ENCODE data around the gene MYO18B. TPM values are rescaled to one million over a fixed set of nuclear protein-coding genes. Genes with fewer than 3 reads are reported as not detected.

MYO18B gene
- total RNA-seq, 1 donor from 2014 or later: 0.07 TPM

GRCh38 chr22:26056455-26057200 lies 314.6 kb downstream of the MYO18B start:
- H3K9ac ChIP-seq (ENCODE audit: low read length): no peak overlapping the region

GRCh38 chr22:26057731-26058130 lies 315.7 kb downstream of the MYO18B start:
- TF ChIP-seq, protein P1, sequence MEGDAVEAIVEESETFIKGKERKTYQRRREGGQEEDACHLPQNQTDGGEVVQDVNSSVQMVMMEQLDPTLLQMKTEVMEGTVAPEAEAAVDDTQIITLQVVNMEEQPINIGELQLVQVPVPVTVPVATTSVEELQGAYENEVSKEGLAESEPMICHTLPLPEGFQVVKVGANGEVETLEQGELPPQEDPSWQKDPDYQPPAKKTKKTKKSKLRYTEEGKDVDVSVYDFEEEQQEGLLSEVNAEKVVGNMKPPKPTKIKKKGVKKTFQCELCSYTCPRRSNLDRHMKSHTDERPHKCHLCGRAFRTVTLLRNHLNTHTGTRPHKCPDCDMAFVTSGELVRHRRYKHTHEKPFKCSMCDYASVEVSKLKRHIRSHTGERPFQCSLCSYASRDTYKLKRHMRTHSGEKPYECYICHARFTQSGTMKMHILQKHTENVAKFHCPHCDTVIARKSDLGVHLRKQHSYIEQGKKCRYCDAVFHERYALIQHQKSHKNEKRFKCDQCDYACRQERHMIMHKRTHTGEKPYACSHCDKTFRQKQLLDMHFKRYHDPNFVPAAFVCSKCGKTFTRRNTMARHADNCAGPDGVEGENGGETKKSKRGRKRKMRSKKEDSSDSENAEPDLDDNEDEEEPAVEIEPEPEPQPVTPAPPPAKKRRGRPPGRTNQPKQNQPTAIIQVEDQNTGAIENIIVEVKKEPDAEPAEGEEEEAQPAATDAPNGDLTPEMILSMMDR (IDR thresholded peaks at IDR 0.05; ENCODE audit: insufficient read depth, low read depth, low read length): no peak
- TF ChIP-seq EZH2 (IDR thresholded peaks at IDR 0.05; ENCODE audit: insufficient read depth, low read length): no peak
- H3K4me1 Mint-ChIP-seq (ENCODE audit: low read depth, unreplicated experiment): no peaks in the 10 kb centered on the region
- no peaks in the 10 kb centered on the region for H3K9me3 ChIP-seq (ENCODE audit: insufficient read depth, low read depth, low read length)

More at GRCh38 chr22:26056455-26057200, 314.6 kb downstream of the MYO18B start:
- Histone ChIP-seq H3K4me2 (ENCODE audit: low read length) (no peak overlapping the region), H3K4me1 (ENCODE audit: insufficient read depth, low read length) (no peaks in the 10 kb centered on the region), H3K4me3 (ENCODE audit: insufficient read depth, low read depth, low read length) (no peak overlapping the region), H3K36me3 (ENCODE audit: insufficient read depth, low read length) (no peaks in the 10 kb centered on the region), H4K20me1 (ENCODE audit: insufficient read depth, low read length) (no peaks in the 10 kb centered on the region), H3K79me2 (ENCODE audit: insufficient read depth, low read length) (no peaks in the 10 kb centered on the region), H3K27ac (ENCODE audit: low read depth, low read length) (no peak overlapping the region), H3K27me3 (ENCODE audit: insufficient read depth, low read length) (no peaks in the 10 kb centered on the region), H2AFZ (ENCODE audit: low read depth, low read length) (no peak overlapping the region), H3K9me3 (ENCODE audit: insufficient read depth, low read depth, low read length) (no peaks in the 10 kb centered on the region)
- no peak for TF ChIP-seq EZH2 (IDR thresholded peaks at IDR 0.05; ENCODE audit: insufficient read depth, low read length)
- TF ChIP-seq, protein P1 (IDR thresholded peaks at IDR 0.05; ENCODE audit: insufficient read depth, low read depth, low read length): no peak
- Mint-ChIP-seq H3K4me3 (ENCODE audit: unreplicated experiment) (no peak overlapping the region), H3K36me3 (ENCODE audit: low read depth, unreplicated experiment) (no peaks in the 10 kb centered on the region), H3K4me1 (ENCODE audit: low read depth, unreplicated experiment) (no peaks in the 10 kb centered on the region), H3K27ac (ENCODE audit: unreplicated experiment) (no peak overlapping the region), H3K9me3 (ENCODE audit: unreplicated experiment) (no peaks in the 10 kb centered on the region), H3K27me3 (ENCODE audit: low read depth, unreplicated experiment) (peaks cover 28% of the 10 kb centered on the region)
- DNase-seq (ENCODE audit: low read depth) (no peak), FAIRE-seq (no peak)

DNA sequence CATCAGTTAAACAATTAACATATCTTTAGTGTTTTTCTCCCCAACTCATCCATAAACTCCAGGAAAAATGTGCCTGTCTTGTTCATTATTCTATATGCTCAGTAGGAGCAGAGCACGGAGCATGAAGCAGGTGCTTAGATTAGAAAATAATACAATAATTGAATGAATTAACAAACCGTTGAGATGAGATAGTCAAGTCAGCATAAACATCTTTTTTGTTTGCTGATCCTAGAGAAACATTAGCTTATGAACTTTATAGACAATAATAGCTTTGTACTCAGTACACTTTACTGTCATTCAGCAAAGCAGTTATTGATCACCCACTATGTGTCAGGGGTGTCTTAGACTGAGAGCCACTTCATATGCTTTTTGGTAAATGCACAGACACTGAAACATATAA lies 322.1 kb downstream of the MYO18B start:
- FAIRE-seq: no peak
- Histone ChIP-seq H3K9ac (ENCODE audit: low read length) (no peak overlapping the region), H3K4me1 (ENCODE audit: insufficient read depth, low read length) (no peaks in the 10 kb centered on the region), H3K27me3 (ENCODE audit: insufficient read depth, low read length) (no peaks in the 10 kb centered on the region), H3K4me2 (ENCODE audit: low read length) (no peak overlapping the region), H2AFZ (ENCODE audit: low read depth, low read length) (no peak overlapping the region), H4K20me1 (ENCODE audit: insufficient read depth, low read length) (no peaks in the 10 kb centered on the region), H3K79me2 (ENCODE audit: insufficient read depth, low read length) (no peaks in the 10 kb centered on the region), H3K36me3 (ENCODE audit: insufficient read depth, low read length) (no peaks in the 10 kb centered on the region), H3K27ac (ENCODE audit: low read depth, low read length) (no peak overlapping the region), H3K9me3 (ENCODE audit: insufficient read depth, low read depth, low read length) (no peaks in the 10 kb centered on the region), H3K4me3 (ENCODE audit: insufficient read depth, low read depth, low read length) (no peak overlapping the region)
- no peak for TF ChIP-seq EZH2 (IDR thresholded peaks at IDR 0.05; ENCODE audit: insufficient read depth, low read length)
- TF ChIP-seq, protein P1 (IDR thresholded peaks at IDR 0.05; ENCODE audit: insufficient read depth, low read depth, low read length): no peak
- DNase-seq (ENCODE audit: low read depth): no peak
- Mint-ChIP-seq H3K27me3 (ENCODE audit: low read depth, unreplicated experiment) (peaks cover 2% of the 10 kb centered on the region), H3K36me3 (ENCODE audit: low read depth, unreplicated experiment) (no peaks in the 10 kb centered on the region), H3K4me1 (ENCODE audit: low read depth, unreplicated experiment) (peaks cover 10% of the 10 kb centered on the region), H3K27ac (ENCODE audit: unreplicated experiment) (no peak overlapping the region), H3K9me3 (ENCODE audit: unreplicated experiment) (no peaks in the 10 kb centered on the region), H3K4me3 (ENCODE audit: unreplicated experiment) (no peak overlapping the region)

More at GRCh38 chr22:26057731-26058130, 315.7 kb downstream of the MYO18B start:
- Mint-ChIP-seq H3K9me3 (ENCODE audit: unreplicated experiment) (no peaks in the 10 kb centered on the region), H3K27me3 (ENCODE audit: low read depth, unreplicated experiment) (peaks cover 25% of the 10 kb centered on the region), H3K4me3 (ENCODE audit: unreplicated experiment) (no peak overlapping the region), H3K36me3 (ENCODE audit: low read depth, unreplicated experiment) (no peaks in the 10 kb centered on the region), H3K27ac (ENCODE audit: unreplicated experiment) (no peak overlapping the region)
- Histone ChIP-seq H3K4me2 (ENCODE audit: low read length) (no peak overlapping the region), H3K4me1 (ENCODE audit: insufficient read depth, low read length) (no peaks in the 10 kb centered on the region), H3K27ac (ENCODE audit: low read depth, low read length) (no peak overlapping the region), H3K4me3 (ENCODE audit: insufficient read depth, low read depth, low read length) (no peak overlapping the region), H4K20me1 (ENCODE audit: insufficient read depth, low read length) (no peaks in the 10 kb centered on the region), H3K27me3 (ENCODE audit: insufficient read depth, low read length) (no peaks in the 10 kb centered on the region), H3K79me2 (ENCODE audit: insufficient read depth, low read length) (no peaks in the 10 kb centered on the region), H3K36me3 (ENCODE audit: insufficient read depth, low read length) (no peaks in the 10 kb centered on the region), H2AFZ (ENCODE audit: low read depth, low read length) (no peak overlapping the region), H3K9ac (ENCODE audit: low read length) (no peak overlapping the region)
- FAIRE-seq (no peak), DNase-seq (ENCODE audit: low read depth) (no peak)

All from astrocyte (in vitro differentiated cells and primary cell).